Neuronal stem cell (in vitro differentiated cells): ENCODE data around the gene CDK4.

Experiments
- DNase-seq: peaks from one replicate; pipeline ENCODE4 v3.0.0-alpha.2; 2013; ENCODE audit warnings: low spot score
- H2AFZ ChIP-seq: one replicate; pipeline ENCODE4 v1.6.1; 2013; ENCODE audit warnings: mild to moderate bottlenecking, low read length, inconsistent platforms
- H2AK5ac ChIP-seq: 2 replicates; pipeline ENCODE4 v1.6.1; 2013; ENCODE audit warnings: low read depth, mild to moderate bottlenecking, inconsistent platforms, low read length, moderate library complexity, mixed read lengths
- H2BK120ac ChIP-seq: 2 replicates; pipeline ENCODE4 v1.6.1; 2013; ENCODE audit warnings: low read depth, mild to moderate bottlenecking, inconsistent platforms, low read length, moderate library complexity, mixed read lengths
- H2BK12ac ChIP-seq: one replicate; pipeline ENCODE4 v1.6.1; 2013; ENCODE audit warnings: low read length, inconsistent platforms
- H2BK15ac ChIP-seq: 2 replicates; pipeline ENCODE4 v1.6.1; 2013; ENCODE audit warnings: mild to moderate bottlenecking, low read length, inconsistent platforms, mixed read lengths
- H2BK5ac ChIP-seq: one replicate; pipeline ENCODE4 v1.6.1; 2013; ENCODE audit warnings: inconsistent platforms, mild to moderate bottlenecking, low read length, moderate library complexity
- H3K14ac ChIP-seq: one replicate; pipeline ENCODE4 v1.6.1; 2013; ENCODE audit warnings: low read length, inconsistent platforms
- H3K18ac ChIP-seq: 2 replicates; pipeline ENCODE4 v1.6.1; 2013; ENCODE audit warnings: low read length, inconsistent platforms
- H3K23ac ChIP-seq: 2 replicates; pipeline ENCODE4 v1.6.1; 2013; ENCODE audit warnings: low read depth, mild to moderate bottlenecking, mixed read lengths, low read length, inconsistent platforms; ENCODE audit not compliant: poor library complexity
- H3K27ac ChIP-seq: replicated peaks from 3 replicates; pipeline ENCODE4 v1.5.1; 2013; ENCODE audit warnings: low read length, inconsistent platforms
- H3K27me3 ChIP-seq, 3 experiments: 2 replicates each; pipeline ENCODE4 v1.6.1; 2013; ENCODE audit warnings: low read length in 3 of 3, mild to moderate bottlenecking in 2 of 3, inconsistent platforms in 1 of 3, low read depth in 1 of 3, mixed read lengths in 1 of 3, moderate library complexity in 1 of 3; ENCODE audit not compliant: control insufficient read depth in 3 of 3, insufficient read depth in 3 of 3
- H3K36me3 ChIP-seq, 2 donors: replicated peaks in 1 of 2; 2 replicates each; pipeline ENCODE4 v1.6.1; 2013; ENCODE audit warnings: low read length in 2 of 2; ENCODE audit not compliant: control insufficient read depth in 2 of 2, insufficient read depth in 2 of 2
- H3K4ac ChIP-seq: 2 replicates; pipeline ENCODE4 v1.6.1; 2013; ENCODE audit warnings: inconsistent platforms, mild to moderate bottlenecking, low read length, moderate library complexity
- H3K4me1 ChIP-seq, 2 donors: 1 replicate in 1 of 2; 2 replicates in 1 of 2; pipeline ENCODE4 v1.6.1; 2013; ENCODE audit warnings: low read length in 2 of 2, low read depth in 1 of 2; ENCODE audit not compliant: control insufficient read depth in 2 of 2, insufficient read depth in 1 of 2
- H3K4me2 ChIP-seq: one replicate; pipeline ENCODE4 v1.6.1; 2013; ENCODE audit warnings: mild to moderate bottlenecking, low read length, inconsistent platforms; ENCODE audit not compliant: insufficient read depth, poor library complexity, severe bottlenecking
- H3K4me3 ChIP-seq, 2 donors: 2 replicates each; pipeline ENCODE4 v1.5.1; 2013; ENCODE audit warnings: low read length in 2 of 2, mild to moderate bottlenecking in 2 of 2, inconsistent platforms in 1 of 2, moderate library complexity in 1 of 2
- H3K79me1 ChIP-seq: one replicate; pipeline ENCODE4 v1.6.1; 2013; ENCODE audit warnings: low read depth, mild to moderate bottlenecking, inconsistent platforms, low read length, moderate library complexity
- H3K9ac ChIP-seq: one replicate; pipeline ENCODE4 v1.6.1; 2013; ENCODE audit warnings: mild to moderate bottlenecking, low read depth, low read length, inconsistent platforms; ENCODE audit not compliant: poor library complexity
- H3K9me3 ChIP-seq, 2 donors: replicated peaks in 1 of 2; 2 replicates each; pipeline versions ENCODE3 to v1.6.1; 2013; ENCODE audit warnings: low read length in 2 of 2, mild to moderate bottlenecking in 2 of 2, inconsistent platforms in 1 of 2, low read depth in 1 of 2, mixed read lengths in 1 of 2, moderate library complexity in 1 of 2; ENCODE audit not compliant: control insufficient read depth in 2 of 2, insufficient read depth in 1 of 2
- H4K8ac ChIP-seq: one replicate; pipeline ENCODE4 v1.6.1; 2013; ENCODE audit warnings: low read depth, mild to moderate bottlenecking, inconsistent platforms, low read length, moderate library complexity
- H4K91ac ChIP-seq: one replicate; pipeline ENCODE4 v1.6.1; 2013; ENCODE audit warnings: low read length, low read depth, mild to moderate bottlenecking, inconsistent platforms; ENCODE audit not compliant: poor library complexity
- WGBS, 2 donors: extraction: QIAGEN DNeasy Blood & Tissue Kit; methylation state at CpG; one replicate each; pipeline ENCODE4 v1.1.7; 2013; ENCODE audit warnings: missing lambda C conversion rate in 2 of 2, mixed read lengths in 1 of 2; ENCODE audit not compliant: insufficient read length in 2 of 2, insufficient replicate concordance in 1 of 2; ENCODE audit errors: extremely low coverage in 2 of 2; 5-methylcytosine and 5-hydroxymethylcytosine counted together

Gene CDK4

GRCh38 chr12:57739914-57740538 lies 12.1 kb downstream of the CDK4 start:
- no peak overlapping the region for H3K4me3 ChIP-seq
- no peak overlapping the region for H3K4me2 ChIP-seq
- peak overlapping the region; percentile 20 for H2AK5ac ChIP-seq
- no peak overlapping the region for H3K9ac ChIP-seq
- H3K4me1 ChIP-seq: peaks cover 18 to 36% of the 10 kb centered on the region in 2 donors
- H3K9me3 ChIP-seq: peaks cover 0 to 4% of the 10 kb centered on the region in 2 donors
- H4K91ac ChIP-seq: no peak overlapping the region
- no peak overlapping the region for H2BK120ac ChIP-seq
- no peak overlapping the region for H3K14ac ChIP-seq
- no peak overlapping the region for H2BK15ac ChIP-seq
- no CpG with 5 or more reads among the region's 10 CpGs for WGBS, 2 donors
- H4K8ac ChIP-seq: no peak overlapping the region
- no peak overlapping the region for H3K4ac ChIP-seq
- DNase-seq: no peak
- no peak overlapping the region for H2BK12ac ChIP-seq
- no peak overlapping the region for H3K27ac ChIP-seq
- H2AFZ ChIP-seq: peak overlapping the region; percentile 86
- H3K36me3 ChIP-seq: no peaks in the 10 kb centered on the region
- no peak overlapping the region for H3K23ac ChIP-seq
- peaks cover 3 to 64% (median 26%) of the 10 kb centered on the region in 3 experiments for H3K27me3 ChIP-seq
- no peak overlapping the region for H3K18ac ChIP-seq
- H2BK5ac ChIP-seq: no peak overlapping the region
- no peaks in the 10 kb centered on the region for H3K79me1 ChIP-seq

GRCh38 chr12:57739387-57739786 lies 12.7 kb downstream of the CDK4 start:
- H4K91ac ChIP-seq: no peak overlapping the region
- peak overlapping the region; percentile 19 for H3K4ac ChIP-seq
- H3K18ac ChIP-seq: peak overlapping the region; percentile 50
- H3K4me2 ChIP-seq: no peak overlapping the region
- no peak overlapping the region for H2BK5ac ChIP-seq
- WGBS, 2 donors: no CpG with 5 or more reads among the region's 7 CpGs
- H2AK5ac ChIP-seq: peak overlapping the region; percentile 48
- peaks cover 0 to 4% of the 10 kb centered on the region in 2 donors for H3K9me3 ChIP-seq
- peaks cover 18 to 36% of the 10 kb centered on the region in 2 donors for H3K4me1 ChIP-seq
- H3K4me3 ChIP-seq: peak overlapping the region in 1 of 2 donors; percentile 66
- peak overlapping the region; percentile 68 for H4K8ac ChIP-seq
- peak overlapping the region; percentile 86 for H2AFZ ChIP-seq
- no peaks in the 10 kb centered on the region for H3K36me3 ChIP-seq
- peak overlapping the region; percentile 8 for H3K23ac ChIP-seq
- no peak overlapping the region for H3K9ac ChIP-seq
- DNase-seq: no peak
- H2BK12ac ChIP-seq: peak overlapping the region; percentile 2
- H2BK15ac ChIP-seq: no peak overlapping the region
- H3K14ac ChIP-seq: no peak overlapping the region
- peaks cover 3 to 71% (median 26%) of the 10 kb centered on the region in 3 experiments for H3K27me3 ChIP-seq
- H3K79me1 ChIP-seq: no peaks in the 10 kb centered on the region
- peak overlapping the region; percentile 27 for H2BK120ac ChIP-seq
- H3K27ac ChIP-seq: no peak overlapping the region

GRCh38 chr12:57738661-57739237 lies 13.4 kb downstream of the CDK4 start, which contains the start of gene AGAP2:
AGAP2 (minus strand) TSS chr12:57738742; CDS start chr12:57738246, 496 bp downstream.
- Histone ChIP-seq H2BK15ac (no peak within 1 kb of the TSS), H3K18ac (peak within 1 kb of the TSS; percentile 91), H3K27ac (no peak within 1 kb of the TSS), H3K4me2 (peak within 1 kb of the TSS; percentile 92), H2AK5ac (peak within 1 kb of the TSS; percentile 48), H3K9me3 (peaks cover 0 to 4% of the 10 kb centered on the region in 2 donors), H3K79me1 (no peaks in the 10 kb centered on the region), H2BK12ac (peak within 1 kb of the TSS; percentile 2), H3K9ac (peak within 1 kb of the TSS; percentile 65), H4K91ac (no peak within 1 kb of the TSS), H3K36me3 (peaks cover 0 to 5% of the 10 kb centered on the region in 2 donors), H4K8ac (peak within 1 kb of the TSS; percentile 68), H2BK120ac (peak within 1 kb of the TSS; percentile 27), H2AFZ (peak within 1 kb of the TSS; percentile 86), H3K4me1 (peaks cover 18 to 34% of the 10 kb centered on the region in 2 donors), H3K14ac (no peak within 1 kb of the TSS), H2BK5ac (no peak within 1 kb of the TSS), H3K27me3 (peaks cover 3 to 77% (median 26%) of the 10 kb centered on the region in 3 experiments), H3K4me3 (peak within 1 kb of the TSS; percentile 66 to 81), H3K4ac (peak within 1 kb of the TSS; percentile 19), H3K23ac (peak within 1 kb of the TSS; percentile 53)
- WGBS, 2 donors: no CpG with 5 or more reads among the region's 36 CpGs
- no peak for DNase-seq
